Gastrocnemius medialis (tissue), 4 donors: ENCODE results near the gene CPLX1. TPM values are rescaled to one million over a fixed set of nuclear protein-coding genes. Genes with fewer than 3 reads are reported as not detected.
"Not testable (repeated sequence)": the region's sequence is repeated elsewhere in the genome, so short reads cannot be mapped to it uniquely, and the experiment has no call there.

Experiments
- ATAC-seq, 2 donors: fragments of 150-250 bp; one replicate each; pipeline ENCODE4 v1.9.1; 2016
- DNase-seq, 2 donors: peaks; one replicate each; pipeline ENCODE4 v3.0.0-alpha.2; 2019
- H3K27ac ChIP-seq, 4 donors: fragments of 200-600 bp; sonication (generic); 1 replicate in 1 of 4; 2 replicates in 3 of 4; pipeline ENCODE4 v1.5.1; 2016 to 2018; ENCODE audit warnings: mild to moderate bottlenecking in 2 of 4, moderate library complexity in 1 of 4
- H3K27me3 ChIP-seq, 3 donors: fragments of 200-600 bp; sonication (generic) in 2 of 3; 1 replicate in 1 of 3; 2 replicates in 2 of 3; pipeline versions ENCODE4 v1.5.1 to v1.6.0; 2016 to 2019; ENCODE audit warnings: mild to moderate bottlenecking in 1 of 3, moderate library complexity in 1 of 3
- H3K36me3 ChIP-seq, 2 donors: fragments of 200-600 bp; sonication (generic) in 1 of 2; one replicate each; pipeline ENCODE4 v1.5.1; 2017 to 2018
- H3K4me1 ChIP-seq, 2 donors: fragments of 200-600 bp; sonication (generic) in 1 of 2; one replicate each; pipeline ENCODE4 v1.5.1; 2016 to 2017; ENCODE audit warnings: mild to moderate bottlenecking in 2 of 2
- H3K4me3 ChIP-seq, 4 donors: fragments of 200-600 bp; sonication (generic) in 3 of 4; 1 replicate in 1 of 4; 2 replicates in 3 of 4; pipeline ENCODE4 v1.5.1; 2016 to 2019; ENCODE audit warnings: mild to moderate bottlenecking in 2 of 4
- H3K9me3 ChIP-seq, 3 donors: fragments of 200-600 bp; sonication (generic) in 2 of 3; 1 replicate in 1 of 3; 2 replicates in 2 of 3; pipeline ENCODE4 v1.5.1; 2016 to 2019
- CTCF ChIP-seq, 5 experiments: fragments of 450-650 bp in 3 of 5; fragments of 200-600 bp in 2 of 5; sonication (generic) in 2 of 5; IDR thresholded peaks in 4 of 5; conservative IDR thresholded peaks in 1 of 5; 1 replicate in 4 of 5; 2 replicates in 1 of 5; pipeline ENCODE4 v1.5.1; 2016 to 2019; ENCODE audit warnings: antibody characterized with exemption in 5 of 5, mild to moderate bottlenecking in 3 of 5, moderate library complexity in 3 of 5
- POLR2A ChIP-seq, 2 donors: fragments of 450-650 bp; IDR thresholded peaks; one replicate each; pipeline ENCODE4 v1.6.1; 2017; ENCODE audit warnings: antibody characterized with exemption in 2 of 2, mild to moderate bottlenecking in 2 of 2, moderate library complexity in 2 of 2
- in situ Hi-C, 4 donors: fragments of 200-750 bp; cut with MboI; loops; one replicate each; pipeline versions ENCODE4 v1.15.0 to v1.8.0; 2017; ENCODE audit warnings: low sequenced_read_pairs in 4 of 4
- intact Hi-C: fragments of 100-400 bp; cut with DNase I; formaldehyde crosslinking; loops from one replicate; pipeline ENCODE4 v1.15.1; 2023; ENCODE audit warnings: low total_unique reads
- total RNA-seq, 4 donors: library from RNA; depleted of rRNA; stranded (reverse); fragments of >200 nt; gene quantifications; one replicate each; pipeline versions ENCODE4 v1.1.0 to v1.2.3, GENCODE V29; 2016

The CPLX1 gene
- total RNA-seq, 4 donors from 2014 or later: 0.91 to 1.0 TPM; not detected in 2

GRCh38 chr4:780716-781492 is 45.0 kb downstream of the CPLX1 start:
- peaks cover 0 to 22% of the 10 kb centered on the region in 2 donors for H3K36me3 ChIP-seq
- in situ Hi-C loops (loop anchor here in 1 of 4 donors (10.0 kb wide), 1 partner anchor 106 kb away; the partner anchor contains the start of genes ATP5ME and MYL5), intact Hi-C loops (loop anchor here (2.0 to 5.0 kb wide), 2 partner anchors 76 to 444 kb away; partner anchors contain the start of genes PCGF3 and ZNF141)
- no peak for DNase-seq
- H3K9me3 ChIP-seq: no peaks in the 10 kb centered on the region
- peak overlapping the region; percentile 88 to 94 (median 91) for H3K27ac ChIP-seq
- peaks cover 9 to 10% (median 9%) of the 10 kb centered on the region in 3 donors for H3K27me3 ChIP-seq
- ATAC-seq: peak; percentile 5 to 9
- TF ChIP-seq CTCF (IDR thresholded peaks at IDR 0.05 in 4 of 5, conservative IDR thresholded peaks at IDR 0.05 in 1 of 5) (no peak), POLR2A (IDR thresholded peaks at IDR 0.05) (no peak)
- H3K4me3 ChIP-seq: peak overlapping the region; percentile 85 to 99 (median 94)
- peaks cover 13 to 25% of the 10 kb centered on the region in 2 donors for H3K4me1 ChIP-seq

- Histone ChIP-seq H3K4me1 (peaks cover 13 to 25% of the 10 kb centered on the region in 2 donors), H3K27ac (peak overlapping the region in 2 of 4 donors; percentile 88 to 91), H3K4me3 (peak overlapping the region; percentile 85 to 99 (median 94)), H3K36me3 (peaks cover 0 to 22% of the 10 kb centered on the region in 2 donors)
- in situ Hi-C loops (loop anchor here in 1 of 4 donors (10.0 kb wide), 1 partner anchor 105 kb away; the partner anchor contains the start of genes ATP5ME and MYL5), intact Hi-C loops (loop anchor here (2.0 to 5.0 kb wide), 2 partner anchors 75 to 443 kb away; partner anchors contain the start of genes PCGF3 and ZNF141)
- H3K9me3 ChIP-seq, ATAC-seq, DNase-seq, H3K27me3 ChIP-seq: not testable (repeated sequence)
Observed at GRCh38 chr4:780255-780654, 45.7 kb downstream of the CPLX1 start.

- intact Hi-C loops (no loop called here), in situ Hi-C loops (no loop called here)
- H3K4me3 ChIP-seq: no peak overlapping the region
- H3K27me3 ChIP-seq: no peaks in the 10 kb centered on the region
- peaks cover 13 to 25% of the 10 kb centered on the region in 2 donors for H3K4me1 ChIP-seq
- DNase-seq (no peak), ATAC-seq (no peak)
- no peak overlapping the region for H3K27ac ChIP-seq
- TF ChIP-seq POLR2A (IDR thresholded peaks at IDR 0.05) (no peak), CTCF (IDR thresholded peaks at IDR 0.05 in 4 of 5, conservative IDR thresholded peaks at IDR 0.05 in 1 of 5) (no peak)
- H3K9me3 ChIP-seq: no peaks in the 10 kb centered on the region
- peaks cover 0 to 22% of the 10 kb centered on the region in 2 donors for H3K36me3 ChIP-seq
Observed at GRCh38 chr4:779555-779954, 46.4 kb downstream of the CPLX1 start.

GRCh38 chr4:777520-778262 is 48.2 kb downstream of the CPLX1 start:
- in situ Hi-C loops: no loop called here
- Histone ChIP-seq H3K9me3 (no peaks in the 10 kb centered on the region), H3K4me1 (peaks cover 24 to 36% of the 10 kb centered on the region in 2 donors), H3K27ac (no peak overlapping the region), H3K36me3 (peaks cover 0 to 22% of the 10 kb centered on the region in 2 donors), H3K4me3 (no peak overlapping the region), H3K27me3 (no peaks in the 10 kb centered on the region)
- TF ChIP-seq CTCF (IDR thresholded peaks at IDR 0.05 in 4 of 5, conservative IDR thresholded peaks at IDR 0.05 in 1 of 5) (no peak), POLR2A (IDR thresholded peaks at IDR 0.05) (no peak)
- intact Hi-C loops: no loop called here
- DNase-seq: no peak
- ATAC-seq: no peak
